ENCODE measurements around the gene FGF3. TPM values are rescaled to one million over a fixed set of nuclear protein-coding genes. Genes with fewer than 3 reads are reported as not detected.

FGF3 gene
- total and polyA plus RNA-seq, 9 of the 15 experiments (the other 6 are each of a cell fraction or from before 2014, with no cell fraction given), result not detected

- in situ Hi-C loops (cut with MboI), result no loop called here
- peaks cover 23% of the 10 kb centered on the region for H4K20me1 ChIP-seq (replicated peaks; ENCODE audit: control insufficient read depth, insufficient read depth, low read length)
- BruUV-seq (replicated peaks), result no TSS peak
- H3K4me1 ChIP-seq (replicated peaks in 1 of 2; ENCODE audit: control insufficient read depth in 2 of 2, insufficient read depth in 2 of 2, low read length in 2 of 2), result peaks cover 0 to 13% of the 10 kb centered on the region in 2 experiments; a peak in 2 of 5 replicates
- intact Hi-C loops (cut with micrococcal nuclease), result no loop called here
- no peak for ATAC-seq
- peaks cover 3% of the 10 kb centered on the region for H3K9me1 ChIP-seq (ENCODE audit: control insufficient read depth, insufficient read depth, low read length)
- no peak overlapping the region for H3K4me2 ChIP-seq (ENCODE audit: insufficient read depth, low read length)
- no peak overlapping the region; a peak in 1 of 4 replicates for H3K9ac ChIP-seq (ENCODE audit: insufficient read depth in 1 of 2, low read depth in 2 of 2, low read length in 2 of 2)
- no peak for FAIRE-seq
- no peak for DNase-seq (ENCODE audit: extremely low read depth in 1 of 4, low spot score in 3 of 4)
- H3K27ac ChIP-seq (ENCODE audit: extremely low read depth, low read depth, low read length), result no peak overlapping the region
- no peaks in the 10 kb centered on the region for H3K36me3 ChIP-seq (ENCODE audit: control insufficient read depth, insufficient read depth, low read length)
- H3K79me2 ChIP-seq (ENCODE audit: control insufficient read depth, insufficient read depth, low read length), result no peaks in the 10 kb centered on the region
- H3K27me3 ChIP-seq (ENCODE audit: control insufficient read depth in 2 of 2, insufficient read depth in 2 of 2, low read length in 2 of 2), result peaks cover 28 to 63% of the 10 kb centered on the region in 2 experiments
- ChIA-PET CTCF (ENCODE audit: low intra/inter-chr PET ratio) (no interaction called here), POLR2A (interaction anchor here (0.6 to 1.0 kb wide), 3 partner anchors 33 to 172 kb away, joined by 3 to 4 read pairs (median 3); no protein-coding TSS in a partner anchor)
- H3K9me3 ChIP-seq (replicated peaks; ENCODE audit: control insufficient read depth, insufficient read depth, low read depth, low read length), result no peaks in the 10 kb centered on the region
- WGBS (ENCODE audit: insufficient coverage, low coverage, missing lambda C conversion rate), result 5% methylated on average over 41 of the region's 41 CpGs
- H3K4me3 ChIP-seq, result no peak overlapping the region
- no peak overlapping the region for H2AFZ ChIP-seq (ENCODE audit: low read depth, low read length)
- TF ChIP-seq ZNF57 (CRISPR knock-in tag; IDR thresholded peaks at IDR 0.05), result no peak
- TF ChIP-seq JUND (IDR thresholded peaks at IDR 0.05; ENCODE audit: borderline replicate concordance, low read depth, low read length), result 0 out of 2 replicates have a peak, but pooled peaks have one; percentile 24
- TF ChIP-seq JUND (tag; IDR thresholded peaks at IDR 0.05; ENCODE audit: borderline replicate concordance, low read depth, low read length), result no peak
- TF ChIP-seq GTF2B (IDR thresholded peaks at IDR 0.05; ENCODE audit: extremely low read depth, insufficient read length), result no peak
- 0 out of 2 replicates have a peak, but pooled peaks have one; percentile 27 for TF ChIP-seq CREM (IDR thresholded peaks at IDR 0.05; ENCODE audit: low read depth)
- TF ChIP-seq RBM17 (IDR thresholded peaks at IDR 0.05; ENCODE audit: borderline replicate concordance, low read depth, low read length), result no peak
- no peak for TF ChIP-seq ZNF512 (tag; IDR thresholded peaks at IDR 0.05)
- no peak for TF ChIP-seq SMARCA4 (IDR thresholded peaks at IDR 0.05)
- TF ChIP-seq GTF3C2 (IDR thresholded peaks at IDR 0.05; ENCODE audit: borderline replicate concordance, extremely low read depth, insufficient read length), result no peak
- no peak for TF ChIP-seq MTA3 (IDR thresholded peaks at IDR 0.05; ENCODE audit: borderline replicate concordance)
- no peak for TF ChIP-seq HNRNPLL (IDR thresholded peaks at IDR 0.05; ENCODE audit: low read depth, low read length, poor library complexity, severe bottlenecking)
- no peak for TF ChIP-seq ILF3 (IDR thresholded peaks at IDR 0.05; ENCODE audit: borderline replicate concordance)
- TF ChIP-seq MAFK (IDR thresholded peaks at IDR 0.05; ENCODE audit: low read length), result no peak
Observed at GRCh38 chr11:69868006-69868810, 49.0 kb upstream of the FGF3 start.

Data from K562 (cell line).